H1 (cell line): ENCODE data around the gene SLX9. TPM values are rescaled to one million over a fixed set of nuclear protein-coding genes. Genes with fewer than 3 reads are reported as not detected.

Source experiments
- CTCF ChIA-PET: fragments of 300-600 bp; sonication (Branson Sonifier 250); formaldehyde crosslinking; loops from one replicate; lab custom pipeline; 2021; ENCODE audit not compliant: partially characterized antibody; lab: Charles Lee
- POLR2A ChIA-PET: fragments of 300-600 bp; sonication (Branson Sonifier 250); formaldehyde crosslinking; loops from one replicate; lab custom pipeline; 2021; ENCODE audit warnings: inconsistent platforms; ENCODE audit not compliant: partially characterized antibody; lab: Charles Lee
- DNase-seq, 2 experiments: peaks; one replicate each; pipeline versions ENCODE4 v3.0.0 to v3.0.0-alpha.2; 2010 to 2022; ENCODE audit warnings: low spot score in 2 of 2, low read depth in 1 of 2, mixed read lengths in 1 of 2
- FAIRE-seq: peaks from 2 replicates; lab custom pipeline; 2011; peaks lifted over from hg19 to GRCh38; lab: Jason Lieb, UNC
- H2AFZ ChIP-seq: 2 replicates; pipeline ENCODE4 v1.8.1; 2012; ENCODE audit warnings: low read length, inconsistent platforms
- H2AK5ac ChIP-seq: 2 replicates; pipeline ENCODE4 v1.6.1; 2013; ENCODE audit warnings: low read depth, low read length
- H2BK120ac ChIP-seq: replicated peaks from 2 replicates; pipeline ENCODE3; 2013; ENCODE audit warnings: low read depth, low read length, inconsistent platforms
- H2BK12ac ChIP-seq: 2 replicates; pipeline ENCODE4 v1.6.1; 2013; ENCODE audit warnings: low read depth, low read length
- H2BK15ac ChIP-seq: 2 replicates; pipeline ENCODE4 v1.6.1; 2013; ENCODE audit warnings: low read length
- H2BK20ac ChIP-seq: 2 replicates; pipeline ENCODE4 v1.6.1; 2013; ENCODE audit warnings: low read length
- H2BK5ac ChIP-seq: 2 replicates; pipeline ENCODE4 v1.6.1; 2013; ENCODE audit warnings: low read depth, low read length
- H3K14ac ChIP-seq: 2 replicates; pipeline ENCODE4 v1.6.1; 2013; ENCODE audit warnings: inconsistent platforms; ENCODE audit not compliant: insufficient read length
- H3K18ac ChIP-seq: 2 replicates; pipeline ENCODE4 v1.6.1; 2013; ENCODE audit warnings: low read length; ENCODE audit errors: extremely low read depth
- H3K23ac ChIP-seq: 2 replicates; pipeline ENCODE4 v1.6.1; 2013; ENCODE audit warnings: inconsistent platforms; ENCODE audit not compliant: insufficient read length
- H3K23me2 ChIP-seq: 2 replicates; pipeline ENCODE4 v1.6.1; 2013; ENCODE audit warnings: low read depth, low read length
- H3K27ac ChIP-seq: 2 replicates; pipeline ENCODE4 v1.6.1; 2011; ENCODE audit warnings: low read depth, low read length, inconsistent platforms
- H3K27me3 ChIP-seq, 4 experiments: replicated peaks in 1 of 4; 1 replicate in 1 of 4; 2 replicates in 3 of 4; pipeline versions ENCODE4 v1.6.1 to v1.8.1; 2011 to 2013; ENCODE audit warnings: low read length in 3 of 4, mild to moderate bottlenecking in 3 of 4, inconsistent platforms in 2 of 4, mixed read lengths in 2 of 4, moderate library complexity in 1 of 4; ENCODE audit not compliant: control insufficient read depth in 3 of 4, insufficient read depth in 3 of 4; ENCODE audit errors: extremely low read depth in 1 of 4
- H3K36me3 ChIP-seq, 4 experiments: 2 replicates each; pipeline versions ENCODE4 v1.6.1 to v1.8.1; 2011 to 2013; ENCODE audit warnings: mild to moderate bottlenecking in 4 of 4, low read length in 3 of 4, moderate library complexity in 2 of 4, control low read depth in 1 of 4, inconsistent platforms in 1 of 4; ENCODE audit not compliant: insufficient read depth in 4 of 4, control insufficient read depth in 2 of 4
- H3K4ac ChIP-seq: replicated peaks from 2 replicates; pipeline ENCODE3; 2013; ENCODE audit warnings: low read length, low read depth, mixed read lengths, inconsistent platforms; ENCODE audit not compliant: insufficient read length
- H3K4me1 ChIP-seq, 4 experiments: replicated peaks in 1 of 4; 1 replicate in 1 of 4; 2 replicates in 3 of 4; pipeline versions ENCODE4 v1.6.1 to v1.8.1; 2011 to 2013; ENCODE audit warnings: low read length in 3 of 4, inconsistent platforms in 2 of 4, mixed read lengths in 1 of 4; ENCODE audit not compliant: insufficient read depth in 4 of 4, control insufficient read depth in 3 of 4
- H3K4me2 ChIP-seq, 2 experiments: 2 replicates each; pipeline versions ENCODE4 v1.6.1 to v1.8.1; 2011 to 2013; ENCODE audit warnings: low read depth in 2 of 2, low read length in 2 of 2, control low read depth in 1 of 2, inconsistent platforms in 1 of 2, mild to moderate bottlenecking in 1 of 2; ENCODE audit not compliant: insufficient read depth in 1 of 2
- H3K4me3 ChIP-seq, 4 experiments: fragments of 200-600, 300-600 bp in 1 of 4; sonication (generic), shearing (Covaris generic), sonication (Bioruptor Twin) in 1 of 4; 2 replicates each; pipeline versions ENCODE4 v1.5.1 to v1.8.1; 2011 to 2016; ENCODE audit warnings: low read length in 4 of 4, low read depth in 3 of 4, control low read depth in 2 of 4, inconsistent platforms in 2 of 4, mild to moderate bottlenecking in 2 of 4, mixed read lengths in 1 of 4, moderate library complexity in 1 of 4; ENCODE audit not compliant: insufficient read depth in 2 of 4; ENCODE audit errors: extremely low read depth in 1 of 4
- H3K56ac ChIP-seq: replicated peaks from 2 replicates; pipeline ENCODE3; 2013; ENCODE audit warnings: low read depth, mild to moderate bottlenecking, mixed read lengths, low read length, inconsistent platforms; ENCODE audit not compliant: insufficient read length
- H3K79me1 ChIP-seq: 2 replicates; pipeline ENCODE4 v1.6.1; 2013; ENCODE audit warnings: low read depth, low read length, control low read depth
- H3K79me2 ChIP-seq, 2 experiments: 2 replicates each; pipeline versions ENCODE4 v1.6.1 to v1.8.1; 2012 to 2013; ENCODE audit warnings: low read length in 2 of 2, mild to moderate bottlenecking in 2 of 2, inconsistent platforms in 1 of 2; ENCODE audit not compliant: insufficient read depth in 2 of 2, control insufficient read depth in 1 of 2
- H3K9ac ChIP-seq, 4 experiments: replicated peaks in 1 of 4; 1 replicate in 1 of 4; 2 replicates in 3 of 4; pipeline versions ENCODE4 v1.6.1 to v1.8.1; 2011 to 2013; ENCODE audit warnings: low read depth in 3 of 4, low read length in 3 of 4, control low read depth in 2 of 4, mild to moderate bottlenecking in 2 of 4, moderate library complexity in 2 of 4, inconsistent platforms in 1 of 4; ENCODE audit errors: extremely low read depth in 1 of 4
- H3K9me3 ChIP-seq, 2 experiments: 2 replicates each; pipeline versions ENCODE4 v1.6.1 to v1.8.1; 2012 to 2013; ENCODE audit warnings: mild to moderate bottlenecking in 2 of 2, moderate library complexity in 2 of 2, control low read depth in 1 of 2, inconsistent platforms in 1 of 2, low read depth in 1 of 2, low read length in 1 of 2, mixed read lengths in 1 of 2; ENCODE audit not compliant: insufficient read depth in 2 of 2
- H4K20me1 ChIP-seq, 2 experiments: replicated peaks in 1 of 2; 2 replicates each; pipeline versions ENCODE3 to v1.8.1; 2011 to 2013; ENCODE audit warnings: inconsistent platforms in 2 of 2, low read length in 2 of 2, mild to moderate bottlenecking in 1 of 2; ENCODE audit not compliant: insufficient read depth in 2 of 2, control insufficient read depth in 1 of 2
- H4K5ac ChIP-seq: 2 replicates; pipeline ENCODE4 v1.6.1; 2013; ENCODE audit warnings: low read length, low read depth, mixed read lengths, inconsistent platforms; ENCODE audit not compliant: insufficient read length
- H4K8ac ChIP-seq: 2 replicates; pipeline ENCODE4 v1.8.0; 2013; ENCODE audit warnings: mild to moderate bottlenecking, moderate library complexity, low read length, inconsistent platforms; ENCODE audit not compliant: insufficient read depth; ENCODE audit errors: extremely low read depth
- H4K91ac ChIP-seq: replicated peaks from 2 replicates; pipeline ENCODE3; 2013; ENCODE audit warnings: low read length, mixed read lengths, inconsistent platforms; ENCODE audit not compliant: insufficient read length
- BRCA1 ChIP-seq: IDR thresholded peaks from 2 replicates; pipeline ENCODE4 v1.6.1; 2012; ENCODE audit warnings: low read depth, low read length, improper control_type of control experiment
- WGBS, 2 experiments: shearing (Covaris generic) in 1 of 2; methylation state at CpG; one replicate each; pipeline versions ENCODE4 v1.1.6 to v1.1.7; 2013 to 2015; ENCODE audit warnings: low lambda C conversion rate in 2 of 2, mixed read lengths in 2 of 2, inconsistent platforms in 1 of 2, low coverage in 1 of 2, missing lambda C conversion rate in 1 of 2; ENCODE audit not compliant: insufficient replicate concordance in 2 of 2, insufficient coverage in 1 of 2, insufficient read length in 1 of 2; ENCODE audit errors: extremely low coverage in 1 of 2, missing lambda C conversion rate in 1 of 2; 5-methylcytosine and 5-hydroxymethylcytosine counted together
- polyA plus RNA-seq, 7 experiments: library from polyadenylated mRNA; depleted of rRNA in 3 of 7; stranded (reverse) in 5 of 7; unstranded in 2 of 7; fragments of >200 nt in 5 of 7; fragments of 200-250 nt in 2 of 7; gene quantifications; 1 replicate in 5 of 7; 2 replicates in 1 of 7; 4 replicates in 1 of 7; pipeline versions ENCODE4 v1.2.1 to v1.2.3, GENCODE V29; 2011 to 2013; ENCODE audit warnings: missing spikeins in 2 of 7, mixed read lengths in 2 of 7
- total RNA-seq: library from RNA; stranded (reverse); fragmentation: NEBNext Ultra II Directional; extraction: Animal tissue kit (Norgen Biotek cat#: 25700); gene quantifications from 2 replicates; pipeline ENCODE4 v1.2.1, GENCODE V29; 2021

Gene SLX9
- total and polyA plus RNA-seq, 2 of the 8 experiments (the other 6 are each of a cell fraction or from before 2014, with no cell fraction given), result 17.7 to 57.3 TPM

GRCh38 chr21:44990921-44991320, 51.1 kb downstream of the SLX9 start:
- H4K20me1 ChIP-seq, result peaks cover 0 to 4% of the 10 kb centered on the region in 2 experiments
- H3K56ac ChIP-seq, result no peak overlapping the region
- no peak overlapping the region for H2AK5ac ChIP-seq
- no peak overlapping the region for H3K4ac ChIP-seq
- H2AFZ ChIP-seq, result no peak overlapping the region
- no peak overlapping the region for H2BK15ac ChIP-seq
- no peaks in the 10 kb centered on the region for H3K79me2 ChIP-seq
- no peak overlapping the region for H4K5ac ChIP-seq
- H3K9me3 ChIP-seq, result no peaks in the 10 kb centered on the region
- H3K36me3 ChIP-seq, result no peaks in the 10 kb centered on the region
- H4K91ac ChIP-seq, result no peak overlapping the region
- H3K4me2 ChIP-seq, result no peak overlapping the region
- 84% methylated on average over 13 of the region's 13 CpGs; no CpG with 5 or more reads in 1 of the 2 experiments for WGBS, 2 experiments
- no peak overlapping the region for H3K14ac ChIP-seq
- H3K18ac ChIP-seq, result no peak overlapping the region
- no peak overlapping the region for H3K4me3 ChIP-seq
- ChIA-PET CTCF (interaction anchor here (0.6 to 4.3 kb wide), 7 partner anchors 14 to 147 kb away, joined by 3 to 22 read pairs (median 3); no protein-coding TSS in a partner anchor), POLR2A (no interaction called here)
- no peak overlapping the region for H3K27ac ChIP-seq
- FAIRE-seq (no peak), DNase-seq (no peak)
- H2BK120ac ChIP-seq, result no peak overlapping the region
- no peak overlapping the region for H2BK12ac ChIP-seq
- no peaks in the 10 kb centered on the region; a peak in 3 of 7 replicates for H3K27me3 ChIP-seq
- H3K9ac ChIP-seq, result no peak overlapping the region
- H3K23me2 ChIP-seq, result no peaks in the 10 kb centered on the region
- no peak overlapping the region for H4K8ac ChIP-seq
- no peak overlapping the region for H2BK20ac ChIP-seq
- H3K23ac ChIP-seq, result no peak overlapping the region
- H2BK5ac ChIP-seq, result no peak overlapping the region
- H3K4me1 ChIP-seq, result no peaks in the 10 kb centered on the region
- TF ChIP-seq BRCA1, result no peak
- H3K79me1 ChIP-seq, result no peaks in the 10 kb centered on the region
